ENCODE data around the gene RGS1. TPM values are rescaled to one million over a fixed set of nuclear protein-coding genes. Genes with fewer than 3 reads are reported as not detected.

RGS1 gene
- total RNA-seq, 1 experiment from 2014 or later, result not detected

DNA sequence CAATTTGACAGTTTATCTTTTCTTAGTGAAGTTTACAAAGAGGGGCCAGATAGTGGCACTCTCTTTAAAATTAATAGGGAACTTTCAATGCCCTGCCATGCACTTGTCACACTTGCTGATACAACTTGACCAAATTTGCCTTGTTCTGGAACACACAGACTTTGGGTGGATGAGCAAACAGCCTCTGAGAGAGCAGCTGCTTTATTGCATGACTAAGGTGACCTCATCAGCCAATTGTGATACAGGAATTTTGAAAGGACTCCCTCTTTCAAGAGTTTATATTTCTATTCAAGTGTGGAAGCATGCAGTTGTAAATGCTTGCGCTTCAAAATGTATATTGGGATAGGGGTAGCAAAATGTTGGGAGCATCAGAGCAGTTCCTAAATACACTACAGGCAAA is 2.1 kb upstream of the RGS1 start:
- no peak overlapping the region for H3K9ac ChIP-seq (ENCODE audit: low read length)
- DNase-seq (ENCODE audit: low read depth, low spot score), result no peak
- TF ChIP-seq TCF7L2 (IDR thresholded peaks at IDR 0.05; ENCODE audit: borderline replicate concordance, extremely low read depth, insufficient read depth, insufficient read length), result no peak
- no peak for TF ChIP-seq REST (IDR thresholded peaks at IDR 0.05; ENCODE audit: low read depth)
- no peak for TF ChIP-seq ZFX (IDR thresholded peaks at IDR 0.05)
- no peak for TF ChIP-seq JUND (IDR thresholded peaks at IDR 0.05)
- no peak for TF ChIP-seq CEBPB (IDR thresholded peaks at IDR 0.05; ENCODE audit: low read depth)
- TF ChIP-seq ELF1 (IDR thresholded peaks at IDR 0.05; ENCODE audit: borderline replicate concordance, low read depth), result no peak
- no peak for TF ChIP-seq FOSL1 (IDR thresholded peaks at IDR 0.05; ENCODE audit: low read depth)
- TF ChIP-seq POLR2AphosphoS5 (IDR thresholded peaks at IDR 0.05; ENCODE audit: low read depth, low read length), result no peak
- TF ChIP-seq, protein P1, sequence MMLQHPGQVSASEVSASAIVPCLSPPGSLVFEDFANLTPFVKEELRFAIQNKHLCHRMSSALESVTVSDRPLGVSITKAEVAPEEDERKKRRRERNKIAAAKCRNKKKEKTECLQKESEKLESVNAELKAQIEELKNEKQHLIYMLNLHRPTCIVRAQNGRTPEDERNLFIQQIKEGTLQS (IDR thresholded peaks at IDR 0.05), result no peak
- TF ChIP-seq SIN3A (IDR thresholded peaks at IDR 0.05; ENCODE audit: low read depth), result no peak
- no peak for TF ChIP-seq EZH2 (IDR thresholded peaks at IDR 0.05)
- TF ChIP-seq SRF (IDR thresholded peaks at IDR 0.05; ENCODE audit: low read depth), result no peak
- no peaks in the 10 kb centered on the region for H3K9me2 ChIP-seq (ENCODE audit: insufficient read depth)
- H3K4me3 ChIP-seq (replicated peaks in 1 of 2; ENCODE audit: low read depth in 1 of 2, low read length in 2 of 2), result no peak overlapping the region
- ATAC-seq, result no peak
- no peaks in the 10 kb centered on the region for H3K27me3 ChIP-seq (ENCODE audit: insufficient read depth, low read length)
- no peak overlapping the region for H2AFZ ChIP-seq (ENCODE audit: low read depth, low read length, poor library complexity, severe bottlenecking)
- H3K4me1 ChIP-seq (ENCODE audit: control insufficient read depth in 1 of 2, insufficient read depth in 2 of 2, low read length in 2 of 2), result no peaks in the 10 kb centered on the region
- no TSS peak for BruUV-seq (replicated peaks)
- intact Hi-C loops (cut with micrococcal nuclease), result no loop called here
- ChIA-PET RAD21 (ENCODE audit: low non-redundant PET in 1 of 2, low total read pairs in 2 of 2, uncharacterized antibody in 2 of 2, unreplicated experiment in 2 of 2) (no interaction called here), CTCF (no interaction called here), POLR2A (no interaction called here)
- no peaks in the 10 kb centered on the region for H3K9me3 ChIP-seq (ENCODE audit: control insufficient read depth in 1 of 2, insufficient read depth in 1 of 2, low read depth in 1 of 2, low read length in 2 of 2)
- no peaks in the 10 kb centered on the region for H3K36me3 ChIP-seq (ENCODE audit: control insufficient read depth in 1 of 2, insufficient read depth in 2 of 2, low read length in 2 of 2)
- no peak overlapping the region for H3K27ac ChIP-seq (ENCODE audit: low read depth, low read length)
- H4K20me1 ChIP-seq (ENCODE audit: insufficient read depth), result no peaks in the 10 kb centered on the region
- H3K79me2 ChIP-seq (ENCODE audit: insufficient read depth, low read length), result no peaks in the 10 kb centered on the region
- no peak overlapping the region for H3K4me2 ChIP-seq (ENCODE audit: low read length)

All from HCT116 (cell line).